ENCODE measurements around the gene NSRP1.
"Not testable (repeated sequence)": the region's sequence is repeated elsewhere in the genome, so short reads cannot be mapped to it uniquely, and the experiment has no call there.

NSRP1 gene

GRCh38 chr17:30197416-30197815 is 80.8 kb downstream of the NSRP1 start:
- no peaks in the 10 kb centered on the region for H3K36me3 ChIP-seq (ENCODE audit: control insufficient read depth in 2 of 2, insufficient read depth in 1 of 2, low read length in 2 of 2)
- no peak overlapping the region for H3K27ac ChIP-seq (ENCODE audit: extremely low read depth, low read depth, low read length)
- TF ChIP-seq ZNF292 (tag by site-specific recombination; IDR thresholded peaks at IDR 0.05; ENCODE audit: borderline replicate concordance, low read depth) (no peak), ZNF18 (tag by site-specific recombination; IDR thresholded peaks at IDR 0.05) (no peak)
- no peak overlapping the region for H3K4me3 ChIP-seq (ENCODE audit: low read depth, low read length)
- no peaks in the 10 kb centered on the region for H3K4me1 ChIP-seq (ENCODE audit: control insufficient read depth, insufficient read depth, low read length)
- POLR2A ChIA-PET, result no interaction called here
- no peaks in the 10 kb centered on the region for H3K9me3 ChIP-seq (ENCODE audit: control insufficient read depth, insufficient read depth, low read depth, low read length)
- CTCF ChIA-PET, result interaction anchor here (0.7 kb wide), 1 partner anchor 139 kb away, joined by 3 read pairs; no protein-coding TSS in a partner anchor

- no peak for TF ChIP-seq ZBTB1 (tag by site-specific recombination; IDR thresholded peaks at IDR 0.05)
- TF ChIP-seq PRDM10 (tag by site-specific recombination; IDR thresholded peaks at IDR 0.05), result no peak
- no peak for TF ChIP-seq ZBTB44 (tag by site-specific recombination; IDR thresholded peaks at IDR 0.05)
- ChIA-PET POLR2A (interaction anchor here (0.7 kb wide), 1 partner anchor 23 kb away, joined by 4 read pairs; no protein-coding TSS in a partner anchor), CTCF (interaction anchor here (0.6 to 0.7 kb wide), 2 partner anchors 27 to 97 kb away, joined by 3 read pairs; no protein-coding TSS in a partner anchor)
Observed at GRCh38 chr17:30199600-30199999, 83.0 kb downstream of the NSRP1 start.

GRCh38 chr17:30200106-30200505 is 83.5 kb downstream of the NSRP1 start:
- Histone ChIP-seq H3K27ac (ENCODE audit: extremely low read depth, low read depth, low read length) (no peak overlapping the region), H3K36me3 (ENCODE audit: control insufficient read depth in 2 of 2, insufficient read depth in 1 of 2, low read length in 2 of 2) (no peaks in the 10 kb centered on the region), H3K9me3 (ENCODE audit: control insufficient read depth, insufficient read depth, low read depth, low read length) (no peaks in the 10 kb centered on the region), H3K4me3 (ENCODE audit: low read depth, low read length) (no peak overlapping the region), H3K4me1 (ENCODE audit: control insufficient read depth, insufficient read depth, low read length) (no peaks in the 10 kb centered on the region)
- ChIA-PET POLR2A (interaction anchor here (0.7 kb wide), 1 partner anchor 23 kb away, joined by 4 read pairs; no protein-coding TSS in a partner anchor), CTCF (interaction anchor here (0.6 to 0.7 kb wide), 2 partner anchors 28 to 97 kb away, joined by 3 read pairs; no protein-coding TSS in a partner anchor)
- no peak for TF ChIP-seq ZNF530 (tag by site-specific recombination; IDR thresholded peaks at IDR 0.05; ENCODE audit: low read depth)
- no peak for TF ChIP-seq ZNF596 (tag by site-specific recombination; IDR thresholded peaks at IDR 0.05)
- no peak for TF ChIP-seq ZNF658 (tag by site-specific recombination; IDR thresholded peaks at IDR 0.05)

More at GRCh38 chr17:30199600-30199999, 83.0 kb downstream of the NSRP1 start:
- H3K36me3 ChIP-seq (ENCODE audit: control insufficient read depth in 2 of 2, insufficient read depth in 1 of 2, low read length in 2 of 2), result no peaks in the 10 kb centered on the region
- no peak overlapping the region for H3K27ac ChIP-seq (ENCODE audit: extremely low read depth, low read depth, low read length)
- H3K9me3 ChIP-seq (ENCODE audit: control insufficient read depth, insufficient read depth, low read depth, low read length), result no peaks in the 10 kb centered on the region
- no peak overlapping the region for H3K4me3 ChIP-seq (ENCODE audit: low read depth, low read length)
- H3K4me1 ChIP-seq (ENCODE audit: control insufficient read depth, insufficient read depth, low read length), result no peaks in the 10 kb centered on the region

- H3K27ac ChIP-seq (ENCODE audit: extremely low read depth, low read depth, low read length); H3K4me1 ChIP-seq (ENCODE audit: control insufficient read depth, insufficient read depth, low read length); H3K4me3 ChIP-seq (ENCODE audit: low read depth, low read length); H3K9me3 ChIP-seq (ENCODE audit: control insufficient read depth, insufficient read depth, low read depth, low read length); POLR2A ChIA-PET; H3K36me3 ChIP-seq (ENCODE audit: control insufficient read depth in 2 of 2, insufficient read depth in 1 of 2, low read length in 2 of 2): not testable (repeated sequence)
- CTCF ChIA-PET, result interaction anchor here (0.6 to 1.6 kb wide), 2 partner anchors 25 to 131 kb away, joined by 3 to 6 read pairs; no protein-coding TSS in a partner anchor
Observed at GRCh38 chr17:30200656-30201055, 84.0 kb downstream of the NSRP1 start.
